A673 (cell line): Measurements from ENCODE around the gene UBE2L3.

Source experiments
- CTCF ChIP-seq: fragments of 300-800, 200-600 bp; sonication (generic); conservative IDR thresholded peaks from 2 replicates; pipeline ENCODE4 v1.5.1; 2017; ENCODE audit warnings: low read depth, mild to moderate bottlenecking, antibody characterized with exemption, low read length, moderate library complexity, mixed read lengths
- EZH2 ChIP-seq: fragments of 200-600 bp; sonication (generic); IDR thresholded peaks from 2 replicates; pipeline ENCODE4 v1.6.1; 2017; ENCODE audit warnings: borderline replicate concordance, low read depth, mild to moderate bottlenecking, mixed read lengths, antibody characterized with exemption, low read length; ENCODE audit not compliant: poor library complexity, severe bottlenecking

GRCh38 chr22:21594865-21595452 lies 27.4 kb downstream of the UBE2L3 start:
- no peak for TF ChIP-seq CTCF
- no peak for TF ChIP-seq EZH2
